HG02884 (cell line): ENCODE data around the gene CARMIL3.
A peak's percentile ranks its signal among the peaks of the same experiment; 100 is the strongest.

ENCODE experiments used
- ATAC-seq: cut with Tn5 transposase; IDR thresholded peaks from one replicate; pipeline ENCODE4 v1.9.1; 2021; ENCODE audit warnings: mild to moderate bottlenecking, moderate library complexity; ENCODE audit not compliant: unreplicated experiment

Gene CARMIL3

GRCh38 chr14:24113801-24114531 is 62.2 kb downstream of the CARMIL3 start:
- peak; percentile 32 for ATAC-seq

GRCh38 chr14:24114532-24115421 is 63.0 kb downstream of the CARMIL3 start, which contains the start of the genes DCAF11 and NRL:
Gene DCAF11 (plus strand): TSS chr14:24114777. CDS start chr14:24115595, 818 bp downstream.
Gene NRL (minus strand): TSS chr14:24114949. CDS start chr14:24082848, 32,101 bp downstream.
- ATAC-seq: peak; percentile 80

- no peak for ATAC-seq
These were observed 63.8 kb downstream of the CARMIL3 start for GRCh38 chr14:24115422-24116127.

- no peak for ATAC-seq
These were observed 64.5 kb downstream of the CARMIL3 start for GRCh38 chr14:24116128-24116814.

- no peak for ATAC-seq
These were observed 65.4 kb downstream of the CARMIL3 start for GRCh38 chr14:24117179-24117578.
